ENCODE measurements around the gene FOXRED1. TPM values are rescaled to one million over a fixed set of nuclear protein-coding genes. Genes with fewer than 3 reads are reported as not detected.
A peak's percentile ranks its signal among the peaks of the same experiment; 100 is the strongest.

Gene FOXRED1
- total and polyA plus RNA-seq, 5 donors from 2014 or later: 13.9 to 33.3 (median 20.0) TPM

DNA sequence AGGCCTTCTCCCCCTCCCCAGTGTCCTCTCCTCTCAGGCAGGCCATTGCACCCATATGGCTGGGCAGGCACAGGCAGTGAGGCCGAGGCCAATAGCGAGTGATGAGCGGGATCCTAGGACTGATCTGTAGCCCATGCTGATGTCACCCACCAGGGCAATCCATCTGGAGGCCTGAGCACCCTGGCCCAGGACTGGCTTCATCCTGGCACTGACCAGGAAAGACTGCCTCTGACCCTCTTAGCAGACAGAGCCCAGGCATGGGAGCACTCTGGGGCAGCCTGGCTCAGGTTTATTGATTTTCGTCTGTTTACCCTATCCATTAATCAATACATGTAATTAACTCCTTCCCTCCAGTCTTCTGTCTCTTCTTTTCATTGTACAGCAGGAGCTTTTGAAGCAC, 8.8 kb downstream of the FOXRED1 start:
- peaks cover 8% of the 10 kb centered on the region for H3K4me1 ChIP-seq (ENCODE audit: control insufficient read depth, insufficient read depth, low read length, poor library complexity, severe bottlenecking)
- no peaks in the 10 kb centered on the region for H3K27me3 Mint-ChIP-seq
- peaks cover 0 to 34% (median 8%) of the 10 kb centered on the region in 4 donors for H3K4me1 Mint-ChIP-seq

GRCh38 chr11:126279191-126279590, 10.2 kb downstream of the FOXRED1 start:
- no peaks in the 10 kb centered on the region for H3K27me3 Mint-ChIP-seq
- Histone ChIP-seq H3K36me3 (ENCODE audit: control insufficient read depth, insufficient read depth, low read length) (peaks cover 12% of the 10 kb centered on the region), H3K27ac (ENCODE audit: insufficient read depth, low read length, poor library complexity, severe bottlenecking) (no peak overlapping the region), H3K4me1 (ENCODE audit: control insufficient read depth, insufficient read depth, low read length, poor library complexity, severe bottlenecking) (peaks cover 17% of the 10 kb centered on the region), H3K4me3 (ENCODE audit: low read depth, low read length) (no peak overlapping the region), H3K27me3 (ENCODE audit: control insufficient read depth, insufficient read depth, low read length) (no peaks in the 10 kb centered on the region), H3K9me3 (ENCODE audit: control insufficient read depth in 2 of 2, low read length in 2 of 2) (no peaks in the 10 kb centered on the region)
- H3K4me1 Mint-ChIP-seq: peaks cover 0 to 42% (median 13%) of the 10 kb centered on the region in 4 donors
- H3K27ac Mint-ChIP-seq: peak overlapping the region; percentile 20 to 75 (median 74)
- H3K9me3 Mint-ChIP-seq: peaks cover 0 to 1% (median 0%) of the 10 kb centered on the region in 7 donors
- H3K36me3 Mint-ChIP-seq: peaks cover 17% of the 10 kb centered on the region
- DNase-seq (no peak), ATAC-seq (ENCODE audit: low read depth in 2 of 2) (no peak)
- H3K4me3 Mint-ChIP-seq: peak overlapping the region in 3 of 4 donors; percentile 29 to 76 (median 68)

More for the DNA sequence above, 8.8 kb downstream of the FOXRED1 start:
- DNase-seq (no peak), ATAC-seq (ENCODE audit: low read depth in 2 of 2) (no peak)
- H3K4me3 ChIP-seq (ENCODE audit: low read depth, low read length): no peak overlapping the region
- H3K27me3 ChIP-seq (ENCODE audit: control insufficient read depth, insufficient read depth, low read length): no peaks in the 10 kb centered on the region
- Mint-ChIP-seq H3K4me3 (peak overlapping the region in 1 of 4 donors; percentile 28), H3K36me3 (peaks cover 23% of the 10 kb centered on the region), H3K9me3 (peaks cover 0 to 1% (median 0%) of the 10 kb centered on the region in 7 donors), H3K27ac (no peak overlapping the region)
- no peaks in the 10 kb centered on the region for H3K9me3 ChIP-seq (ENCODE audit: control insufficient read depth in 2 of 2, low read length in 2 of 2)
- H3K27ac ChIP-seq (ENCODE audit: insufficient read depth, low read length, poor library complexity, severe bottlenecking): no peak overlapping the region
- H3K36me3 ChIP-seq (ENCODE audit: control insufficient read depth, insufficient read depth, low read length): peaks cover 25% of the 10 kb centered on the region

- H3K27me3 Mint-ChIP-seq: no peaks in the 10 kb centered on the region
- peaks cover 6 to 53% (median 22%) of the 10 kb centered on the region in 4 donors for H3K4me1 Mint-ChIP-seq
- DNase-seq: peak in 1 of 3 donors; percentile 28
- Histone ChIP-seq H3K27me3 (ENCODE audit: control insufficient read depth, insufficient read depth, low read length) (no peaks in the 10 kb centered on the region), H3K36me3 (ENCODE audit: control insufficient read depth, insufficient read depth, low read length) (peaks cover 5% of the 10 kb centered on the region), H3K4me3 (ENCODE audit: low read depth, low read length) (no peak overlapping the region), H3K4me1 (ENCODE audit: control insufficient read depth, insufficient read depth, low read length, poor library complexity, severe bottlenecking) (peaks cover 27% of the 10 kb centered on the region), H3K27ac (ENCODE audit: insufficient read depth, low read length, poor library complexity, severe bottlenecking) (no peak overlapping the region), H3K9me3 (ENCODE audit: control insufficient read depth in 2 of 2, low read length in 2 of 2) (no peaks in the 10 kb centered on the region)
- H3K27ac Mint-ChIP-seq: peak overlapping the region; percentile 75 to 95 (median 77)
- H3K9me3 Mint-ChIP-seq: peaks cover 0 to 1% (median 0%) of the 10 kb centered on the region in 7 donors
- H3K36me3 Mint-ChIP-seq: peaks cover 11% of the 10 kb centered on the region
- H3K4me3 Mint-ChIP-seq: peak overlapping the region; percentile 33 to 73 (median 58)
- no peak for ATAC-seq (ENCODE audit: low read depth in 2 of 2)
These were observed 11.6 kb downstream of the FOXRED1 start for GRCh38 chr11:126280595-126280994.

- Histone ChIP-seq H3K4me1 (ENCODE audit: control insufficient read depth, insufficient read depth, low read length, poor library complexity, severe bottlenecking) (peaks cover 29% of the 10 kb centered on the region), H3K9me3 (ENCODE audit: control insufficient read depth in 2 of 2, low read length in 2 of 2) (no peaks in the 10 kb centered on the region), H3K27ac (ENCODE audit: insufficient read depth, low read length, poor library complexity, severe bottlenecking) (no peak overlapping the region), H3K36me3 (ENCODE audit: control insufficient read depth, insufficient read depth, low read length) (no peaks in the 10 kb centered on the region), H3K27me3 (ENCODE audit: control insufficient read depth, insufficient read depth, low read length) (no peaks in the 10 kb centered on the region), H3K4me3 (ENCODE audit: low read depth, low read length) (no peak overlapping the region)
- Mint-ChIP-seq H3K36me3 (peaks cover 9% of the 10 kb centered on the region), H3K4me1 (peaks cover 6 to 52% (median 22%) of the 10 kb centered on the region in 4 donors), H3K27me3 (no peaks in the 10 kb centered on the region), H3K9me3 (peaks cover 0 to 1% (median 0%) of the 10 kb centered on the region in 7 donors), H3K4me3 (peak overlapping the region; percentile 92 to 93 (median 92)), H3K27ac (peak overlapping the region; percentile 38 to 99 (median 97))
- no peak for ATAC-seq (ENCODE audit: low read depth in 2 of 2)
- no peak for DNase-seq
These were observed 12.3 kb downstream of the FOXRED1 start for GRCh38 chr11:126281245-126281644.

DNA sequence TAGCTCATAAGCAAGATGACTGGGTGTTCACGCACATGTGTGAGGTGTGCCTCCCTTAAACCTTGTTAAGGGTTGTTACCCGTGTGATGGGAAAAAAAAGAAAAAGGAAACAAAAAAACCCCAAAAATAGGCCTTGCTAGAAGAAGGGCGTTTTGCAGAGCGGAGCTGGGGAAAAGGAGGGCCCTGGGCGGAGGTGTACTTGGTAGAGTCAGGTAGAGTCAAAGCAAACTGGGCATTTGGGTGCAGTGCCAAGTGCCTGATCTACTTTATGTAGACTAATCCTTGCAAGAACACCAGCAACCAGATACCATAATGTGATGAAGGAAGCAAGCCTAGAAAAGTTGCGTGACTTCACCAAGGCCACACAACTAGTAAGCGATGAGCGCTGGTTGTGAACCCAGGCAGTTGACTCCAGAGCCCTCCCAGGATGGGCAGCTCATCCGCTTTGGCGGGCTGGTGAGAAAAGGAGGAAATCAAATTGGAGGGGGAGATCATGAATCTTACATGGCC, 12.8 kb downstream of the FOXRED1 start:
- Histone ChIP-seq H3K9me3 (ENCODE audit: control insufficient read depth in 2 of 2, low read length in 2 of 2) (no peaks in the 10 kb centered on the region), H3K27ac (ENCODE audit: insufficient read depth, low read length, poor library complexity, severe bottlenecking) (peak overlapping the region; percentile 11), H3K4me1 (ENCODE audit: control insufficient read depth, insufficient read depth, low read length, poor library complexity, severe bottlenecking) (peaks cover 29% of the 10 kb centered on the region), H3K4me3 (ENCODE audit: low read depth, low read length) (no peak overlapping the region), H3K36me3 (ENCODE audit: control insufficient read depth, insufficient read depth, low read length) (no peaks in the 10 kb centered on the region), H3K27me3 (ENCODE audit: control insufficient read depth, insufficient read depth, low read length) (no peaks in the 10 kb centered on the region)
- peaks cover 10% of the 10 kb centered on the region for H3K36me3 Mint-ChIP-seq
- H3K27ac Mint-ChIP-seq: peak overlapping the region; percentile 91 to 99 (median 97)
- H3K9me3 Mint-ChIP-seq: peaks cover 0 to 1% (median 0%) of the 10 kb centered on the region in 7 donors
- DNase-seq: no peak
- H3K27me3 Mint-ChIP-seq: no peaks in the 10 kb centered on the region
- peak overlapping the region; percentile 92 to 93 (median 92) for H3K4me3 Mint-ChIP-seq
- ATAC-seq (ENCODE audit: low read depth in 2 of 2): no peak
- H3K4me1 Mint-ChIP-seq: peaks cover 6 to 56% (median 23%) of the 10 kb centered on the region in 4 donors

- no peaks in the 10 kb centered on the region for H3K27me3 Mint-ChIP-seq
- H3K4me3 ChIP-seq (ENCODE audit: low read depth, low read length): peak overlapping the region; percentile 69
- H3K36me3 ChIP-seq (ENCODE audit: control insufficient read depth, insufficient read depth, low read length): no peaks in the 10 kb centered on the region
- DNase-seq: peak; percentile 21 to 62 (median 46)
- H3K27me3 ChIP-seq (ENCODE audit: control insufficient read depth, insufficient read depth, low read length): no peaks in the 10 kb centered on the region
- H3K9me3 Mint-ChIP-seq: peaks cover 0 to 1% (median 0%) of the 10 kb centered on the region in 7 donors
- H3K27ac Mint-ChIP-seq: peak overlapping the region; percentile 91 to 99 (median 97)
- ATAC-seq (ENCODE audit: low read depth in 2 of 2): peak; percentile 25 to 33
- H3K36me3 Mint-ChIP-seq: peaks cover 11% of the 10 kb centered on the region
- H3K4me3 Mint-ChIP-seq: peak overlapping the region; percentile 92 to 93 (median 92)
- no peaks in the 10 kb centered on the region for H3K9me3 ChIP-seq (ENCODE audit: control insufficient read depth in 2 of 2, low read length in 2 of 2)
- H3K4me1 Mint-ChIP-seq: peaks cover 6 to 59% (median 27%) of the 10 kb centered on the region in 4 donors
- H3K27ac ChIP-seq (ENCODE audit: insufficient read depth, low read length, poor library complexity, severe bottlenecking): peak overlapping the region; percentile 87
- peaks cover 29% of the 10 kb centered on the region for H3K4me1 ChIP-seq (ENCODE audit: control insufficient read depth, insufficient read depth, low read length, poor library complexity, severe bottlenecking)
These were observed 13.4 kb downstream of the FOXRED1 start for GRCh38 chr11:126282361-126282735.

- peaks cover 6% of the 10 kb centered on the region for H3K36me3 Mint-ChIP-seq
- peak; percentile 47 to 81 (median 78) for DNase-seq
- H3K4me1 Mint-ChIP-seq: peaks cover 6 to 59% (median 27%) of the 10 kb centered on the region in 4 donors
- H3K4me3 Mint-ChIP-seq: peak within 1 kb of the TSS; percentile 92 to 96 (median 92)
- peak within 1 kb of the TSS; percentile 87 for H3K27ac ChIP-seq (ENCODE audit: insufficient read depth, low read length, poor library complexity, severe bottlenecking)
- peak within 1 kb of the TSS; percentile 96 for H3K4me3 ChIP-seq (ENCODE audit: low read depth, low read length)
- H3K27me3 ChIP-seq (ENCODE audit: control insufficient read depth, insufficient read depth, low read length): no peaks in the 10 kb centered on the region
- H3K9me3 Mint-ChIP-seq: peaks cover 0 to 1% (median 0%) of the 10 kb centered on the region in 7 donors
- H3K36me3 ChIP-seq (ENCODE audit: control insufficient read depth, insufficient read depth, low read length): no peaks in the 10 kb centered on the region
- H3K9me3 ChIP-seq (ENCODE audit: control insufficient read depth in 2 of 2, low read length in 2 of 2): no peaks in the 10 kb centered on the region
- peak; percentile 67 to 71 for ATAC-seq (ENCODE audit: low read depth in 2 of 2)
- H3K27ac Mint-ChIP-seq: peak within 1 kb of the TSS; percentile 98 to 99 (median 99)
- H3K4me1 ChIP-seq (ENCODE audit: control insufficient read depth, insufficient read depth, low read length, poor library complexity, severe bottlenecking): peaks cover 29% of the 10 kb centered on the region
- H3K27me3 Mint-ChIP-seq: no peaks in the 10 kb centered on the region
These were observed 14.0 kb downstream of the FOXRED1 start, which contains the start of gene TIRAP for GRCh38 chr11:126282736-126283591. TIRAP (plus strand) TSS chr11:126283093; CDS start chr11:126290895, 7,802 bp downstream.

Data from CD4-positive, CD25-positive, alpha-beta regulatory T cell (primary cell).